Calu3 (cell line): ENCODE data around the gene ARHGAP9. TPM values are rescaled to one million over a fixed set of nuclear protein-coding genes. Genes with fewer than 3 reads are reported as not detected.
A peak's percentile ranks its signal among the peaks of the same experiment; 100 is the strongest.

ENCODE experiments used
- BruUV-seq: library from RNA; stranded (reverse); fragments of 400-500 nt; replicated peaks from 2 replicates; lab custom pipeline; 2021; lab: Mats Ljungman, UMichigan
- CTCF ChIA-PET: fragments of 300-600 bp; sonication (Branson Sonifier 250); formaldehyde crosslinking; loops from one replicate; lab custom pipeline; 2022; ENCODE audit warnings: antibody characterized with exemption; lab: Charles Lee
- DNase-seq: peaks from one replicate; pipeline ENCODE4 v3.0.0; 2022
- H3K27ac Mint-ChIP-seq: one replicate; pipeline ENCODE4 v1.8.0; 2022; ENCODE audit warnings: mixed read lengths; ENCODE audit not compliant: unreplicated experiment
- H3K27me3 Mint-ChIP-seq: one replicate; pipeline ENCODE4 v1.8.0; 2022; ENCODE audit warnings: mixed read lengths; ENCODE audit not compliant: unreplicated experiment
- H3K36me3 Mint-ChIP-seq: one replicate; pipeline ENCODE4 v1.8.0; 2022; ENCODE audit warnings: mild to moderate bottlenecking, moderate library complexity, mixed read lengths; ENCODE audit not compliant: insufficient read depth, unreplicated experiment
- H3K4me1 Mint-ChIP-seq: one replicate; pipeline ENCODE4 v1.8.0; 2022; ENCODE audit warnings: mild to moderate bottlenecking, low read depth, mixed read lengths; ENCODE audit not compliant: unreplicated experiment
- H3K4me3 Mint-ChIP-seq: one replicate; pipeline ENCODE4 v1.8.0; 2022; ENCODE audit warnings: mild to moderate bottlenecking, low read depth, moderate library complexity, mixed read lengths; ENCODE audit not compliant: unreplicated experiment
- H3K9me3 Mint-ChIP-seq: one replicate; pipeline ENCODE4 v1.8.0; 2022; ENCODE audit warnings: low read depth, mixed read lengths; ENCODE audit not compliant: unreplicated experiment
- CTCF ChIP-seq: fragments of 200-600 bp; IDR thresholded peaks from one replicate; pipeline ENCODE4 v1.8.0; 2022; ENCODE audit warnings: antibody characterized with exemption; ENCODE audit not compliant: unreplicated experiment
- intact Hi-C: fragments of 100-400 bp; cut with micrococcal nuclease; formaldehyde crosslinking; loops from one replicate; pipeline ENCODE4 v1.10.0; 2022; ENCODE audit not compliant: unreplicated experiment
- total RNA-seq: library from RNA; stranded (reverse); gene quantifications from 2 replicates; pipeline ENCODE4 v1.2.3, GENCODE V29; 2022

Gene ARHGAP9
- total RNA-seq, 1 experiment from 2014 or later = not detected

- CTCF ChIA-PET = no interaction called here
- no peak for TF ChIP-seq CTCF
- H3K27ac Mint-ChIP-seq = peak overlapping the region; percentile 96
- DNase-seq = no peak
- H3K36me3 Mint-ChIP-seq = peaks cover 29% of the 10 kb centered on the region
- peaks cover 30% of the 10 kb centered on the region for H3K27me3 Mint-ChIP-seq
- no peak overlapping the region for H3K4me3 Mint-ChIP-seq
- H3K9me3 Mint-ChIP-seq = no peaks in the 10 kb centered on the region
- no TSS peak for BruUV-seq
- intact Hi-C loops = loop anchor here (5.0 to 10.0 kb wide), 2 partner anchors 168 to 245 kb away; no protein-coding TSS in a partner anchor
- H3K4me1 Mint-ChIP-seq = peaks cover 46% of the 10 kb centered on the region
Observed at GRCh38 chr12:57456737-57457490, 22.8 kb downstream of the ARHGAP9 start.

DNA sequence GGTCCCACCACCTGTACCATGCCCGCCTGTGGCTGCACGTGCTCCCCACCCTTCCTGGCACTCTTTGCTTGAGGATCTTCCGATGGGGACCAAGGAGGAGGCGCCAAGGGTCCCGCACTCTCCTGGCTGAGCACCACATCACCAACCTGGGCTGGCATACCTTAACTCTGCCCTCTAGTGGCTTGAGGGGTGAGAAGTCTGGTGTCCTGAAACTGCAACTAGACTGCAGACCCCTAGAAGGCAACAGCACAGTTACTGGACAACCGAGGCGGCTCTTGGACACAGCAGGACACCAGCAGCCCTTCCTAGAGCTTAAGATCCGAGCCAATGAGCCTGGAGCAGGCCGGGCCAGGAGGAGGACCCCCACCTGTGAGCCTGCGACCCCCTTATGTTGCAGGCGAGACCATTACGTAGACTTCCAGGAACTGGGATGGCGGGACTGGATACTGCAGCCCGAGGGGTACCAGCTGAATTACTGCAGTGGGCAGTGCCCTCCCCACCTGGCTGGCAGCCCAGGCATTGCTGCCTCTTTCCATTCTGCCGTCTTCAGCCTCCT is 23.4 kb downstream of the ARHGAP9 start:
- Mint-ChIP-seq H3K4me3 (peak overlapping the region; percentile 8), H3K4me1 (peaks cover 46% of the 10 kb centered on the region), H3K27ac (no peak overlapping the region), H3K9me3 (no peaks in the 10 kb centered on the region), H3K27me3 (peaks cover 30% of the 10 kb centered on the region), H3K36me3 (peaks cover 29% of the 10 kb centered on the region)
- intact Hi-C loops = loop anchor here (5.0 to 10.0 kb wide), 2 partner anchors 169 to 244 kb away; no protein-coding TSS in a partner anchor
- CTCF ChIA-PET = interaction anchor here (0.6 to 1.8 kb wide), 4 partner anchors 12 to 190 kb away, joined by 3 to 16 read pairs (median 5); no protein-coding TSS in a partner anchor
- no TSS peak for BruUV-seq
- peak; percentile 68 for DNase-seq
- TF ChIP-seq CTCF = peak; percentile 83

DNA sequence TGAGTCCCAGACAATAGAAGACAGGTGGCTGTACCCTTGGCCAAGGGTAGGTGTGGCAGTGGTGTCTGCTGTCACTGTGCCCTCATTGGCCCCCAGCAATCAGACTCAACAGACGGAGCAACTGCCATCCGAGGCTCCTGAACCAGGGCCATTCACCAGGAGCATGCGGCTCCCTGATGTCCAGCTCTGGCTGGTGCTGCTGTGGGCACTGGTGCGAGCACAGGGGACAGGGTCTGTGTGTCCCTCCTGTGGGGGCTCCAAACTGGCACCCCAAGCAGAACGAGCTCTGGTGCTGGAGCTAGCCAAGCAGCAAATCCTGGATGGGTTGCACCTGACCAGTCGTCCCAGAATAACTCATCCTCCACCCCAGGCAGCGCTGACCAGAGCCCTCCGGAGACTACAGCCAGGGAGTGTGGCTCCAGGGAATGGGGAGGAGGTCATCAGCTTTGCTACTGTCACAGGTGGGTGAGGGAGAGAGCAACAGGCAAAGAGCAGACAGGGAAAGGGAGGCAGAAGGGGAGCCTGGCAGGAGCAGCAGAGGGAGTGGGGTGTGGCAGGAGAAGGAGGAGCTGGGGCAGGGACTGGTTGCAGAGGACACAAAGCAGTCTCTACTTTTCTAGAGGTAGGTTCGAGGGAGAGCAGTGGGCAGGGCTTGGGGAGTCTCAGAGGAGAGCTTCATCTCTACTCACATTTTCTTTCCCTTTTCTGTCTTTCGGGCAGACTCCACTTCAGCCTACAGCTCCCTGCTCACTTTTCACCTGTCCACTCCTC is 24.1 kb downstream of the ARHGAP9 start:
- intact Hi-C loops = loop anchor here (5.0 to 10.0 kb wide), 2 partner anchors 169 to 243 kb away; no protein-coding TSS in a partner anchor
- DNase-seq = no peak
- Mint-ChIP-seq H3K4me3 (peak overlapping the region; percentile 8), H3K36me3 (peaks cover 29% of the 10 kb centered on the region), H3K4me1 (peaks cover 46% of the 10 kb centered on the region), H3K27me3 (peaks cover 29% of the 10 kb centered on the region), H3K27ac (no peak overlapping the region), H3K9me3 (no peaks in the 10 kb centered on the region)
- CTCF ChIA-PET = interaction anchor here (0.6 to 2.9 kb wide), 9 partner anchors 10 to 190 kb away, joined by 3 to 16 read pairs (median 5); no protein-coding TSS in a partner anchor
- no peak for TF ChIP-seq CTCF
- no TSS peak for BruUV-seq
